A549 (cell line): Measurements from ENCODE around the gene CCL20. TPM values are rescaled to one million over a fixed set of nuclear protein-coding genes. Genes with fewer than 3 reads are reported as not detected.
A peak's percentile ranks its signal among the peaks of the same experiment; 100 is the strongest.

Experiments
- ATAC-seq, 2 experiments: fragments of 200-7000 bp in 1 of 2; fragments of >200 bp in 1 of 2; cut with Nextera tagmentation in 1 of 2; cut with Tn5 transposase in 1 of 2; 3 replicates each; pipeline versions ENCODE4 v1.8.0 to v1.9.1; 2018 to 2020; ENCODE audit warnings: mild to moderate bottlenecking in 1 of 2, moderate library complexity in 1 of 2
- CTCF ChIA-PET: fragments of 300-600 bp; sonication (Branson Sonifier 250); formaldehyde crosslinking; extraction: SDS; loops from one replicate; lab custom pipeline; 2021; ENCODE audit warnings: antibody characterized with exemption, inconsistent platforms; lab: Yijun Ruan, JAX
- POLR2A ChIA-PET: fragments of 350-600 bp; formaldehyde crosslinking; extraction: SDS; loops from one replicate; lab custom pipeline; 2021; ENCODE audit warnings: antibody characterized with exemption, inconsistent platforms; lab: Yijun Ruan, JAX
- DNase-seq, 2 experiments: peaks; one replicate each; pipeline versions ENCODE4 v3.0.0 to v3.0.0-alpha.2; 2011 to 2016; ENCODE audit warnings: low read depth in 1 of 2, low spot score in 1 of 2
- FAIRE-seq: peaks from 2 replicates; lab custom pipeline; 2011; peaks lifted over from hg19 to GRCh38; lab: Jason Lieb, UNC
- H3K27ac ChIP-seq, 2 experiments: fragments of >200 bp; sonication (Bioruptor Twin); formaldehyde crosslinking; 3 replicates each; pipeline ENCODE4 v1.5.1; 2016 to 2017
- H3K4me1 ChIP-seq: fragments of >200 bp; sonication (Bioruptor Twin); formaldehyde crosslinking; 3 replicates; pipeline ENCODE4 v1.6.1; 2016
- H3K4me2 ChIP-seq: fragments of >200 bp; sonication (Bioruptor Twin); formaldehyde crosslinking; 3 replicates; pipeline ENCODE4 v1.6.1; 2016
- H3K4me3 ChIP-seq: fragments of >200 bp; sonication (Bioruptor Twin); formaldehyde crosslinking; 3 replicates; pipeline ENCODE4 v1.5.1; 2016
- H3K9me3 ChIP-seq: fragments of >200 bp; sonication (Bioruptor Twin); formaldehyde crosslinking; 3 replicates; pipeline ENCODE4 v1.6.1; 2016
- BHLHE40 ChIP-seq: IDR thresholded peaks from 2 replicates; pipeline ENCODE4 v1.6.1; 2012; ENCODE audit warnings: low read depth, low read length, inconsistent platforms
- CBX8 ChIP-seq: fragments of 200-600 bp; sonication (generic); IDR thresholded peaks from 2 replicates; pipeline ENCODE4 v1.6.1; 2016
- CEBPB ChIP-seq, 2 experiments: fragments of >200 bp in 1 of 2; sonication (Bioruptor Twin) in 1 of 2; formaldehyde crosslinking in 1 of 2; IDR thresholded peaks; 2 replicates each; pipeline ENCODE4 v1.6.1; 2012 to 2016
- CHD2 ChIP-seq: fragments of 150-350 bp; IDR thresholded peaks from 2 replicates; pipeline ENCODE4 v1.6.1; 2014; ENCODE audit warnings: low read length; ENCODE audit not compliant: partially characterized antibody
- EHF ChIP-seq: fragments of 250-450 bp; sonication (Bioruptor Pico); IDR thresholded peaks from 2 replicates; pipeline ENCODE4 v1.5.0; 2020; ENCODE audit warnings: mild to moderate bottlenecking
- EHMT2 ChIP-seq: fragments of 200-600 bp; sonication (generic); IDR thresholded peaks from 2 replicates; pipeline ENCODE4 v1.6.1; 2016; ENCODE audit warnings: antibody characterized with exemption, low read depth, mild to moderate bottlenecking, moderate library complexity
- GATA3 ChIP-seq: IDR thresholded peaks from 2 replicates; pipeline ENCODE4 v1.6.1; 2012; ENCODE audit warnings: borderline replicate concordance
- HOXA7 ChIP-seq: fragments of 250-450 bp; sonication (Bioruptor Pico); IDR thresholded peaks from 2 replicates; pipeline ENCODE4 v1.5.0; 2020; ENCODE audit warnings: mild to moderate bottlenecking, moderate library complexity
- HOXB5 ChIP-seq: fragments of 250-450 bp; sonication (Bioruptor Pico); IDR thresholded peaks from 2 replicates; pipeline ENCODE4 v1.5.0; 2020; ENCODE audit warnings: mild to moderate bottlenecking, moderate library complexity
- JUN ChIP-seq, 2 experiments: fragments of >200 bp; sonication (Bioruptor Twin); formaldehyde crosslinking; IDR thresholded peaks; 2 replicates in 1 of 2; 3 replicates in 1 of 2; pipeline ENCODE4 v1.6.1; 2016 to 2017
- JUNB ChIP-seq: fragments of >200 bp; sonication (Bioruptor Twin); formaldehyde crosslinking; IDR thresholded peaks from 2 replicates; pipeline ENCODE4 v1.6.1; 2016
- MAFK ChIP-seq: fragments of 450-650 bp; IDR thresholded peaks from 2 replicates; pipeline ENCODE4 v1.6.1; 2014; ENCODE audit not compliant: partially characterized antibody
- MYC ChIP-seq: IDR thresholded peaks from 2 replicates; pipeline ENCODE4 v1.6.1; 2012; ENCODE audit warnings: mild to moderate bottlenecking, inconsistent platforms, low read length, improper control_type of control experiment, borderline replicate concordance
- NFE2L2 ChIP-seq: fragments of 150-350 bp; conservative IDR thresholded peaks from 2 replicates; pipeline ENCODE4 v1.6.1; 2014; ENCODE audit warnings: low read length
- NR3C1 ChIP-seq: fragments of >200 bp; sonication (Bioruptor Twin); formaldehyde crosslinking; IDR thresholded peaks from 3 replicates; pipeline ENCODE4 v1.6.1; 2017
- PHF8 ChIP-seq: fragments of 200-600 bp; sonication (generic); IDR thresholded peaks from 2 replicates; pipeline ENCODE4 v1.6.1; 2016; ENCODE audit warnings: low read depth, mild to moderate bottlenecking, antibody characterized with exemption, moderate library complexity, borderline replicate concordance
- POLR2A ChIP-seq: IDR thresholded peaks from 2 replicates; pipeline ENCODE4 v1.6.1; 2012; ENCODE audit warnings: mild to moderate bottlenecking, low read length
- RAD21 ChIP-seq, 2 experiments: fragments of >200 bp in 1 of 2; sonication (Bioruptor Twin) in 1 of 2; formaldehyde crosslinking in 1 of 2; IDR thresholded peaks in 1 of 2; conservative IDR thresholded peaks in 1 of 2; 2 replicates in 1 of 2; 3 replicates in 1 of 2; pipeline ENCODE4 v1.6.1; 2012 to 2018; ENCODE audit warnings: inconsistent platforms in 1 of 2
- RNF2 ChIP-seq: fragments of 200-600 bp; sonication (generic); IDR thresholded peaks from 2 replicates; pipeline ENCODE4 v1.6.1; 2016; ENCODE audit warnings: low read depth, mild to moderate bottlenecking, antibody characterized with exemption, moderate library complexity, borderline replicate concordance
- SREBF2 ChIP-seq: fragments of 450-650 bp; IDR thresholded peaks from 2 replicates; pipeline ENCODE4 v1.6.1; 2014; ENCODE audit warnings: mild to moderate bottlenecking, moderate library complexity
- ZC3H11A ChIP-seq: fragments of 450-650 bp; IDR thresholded peaks from 2 replicates; pipeline ENCODE4 v1.6.1; 2014; ENCODE audit warnings: antibody characterized with exemption, mild to moderate bottlenecking
- ZFP36 ChIP-seq: fragments of 450-650 bp; IDR thresholded peaks from 2 replicates; pipeline ENCODE4 v1.6.1; 2014; ENCODE audit warnings: borderline replicate concordance; ENCODE audit not compliant: partially characterized antibody
- WGBS: methylation state at CpG from one replicate; pipeline ENCODE4 v1.1.6; 2017; ENCODE audit errors: missing lambda C conversion rate; 5-methylcytosine and 5-hydroxymethylcytosine counted together
- polyA plus RNA-seq, 4 experiments: library from polyadenylated mRNA; depleted of rRNA in 3 of 4; stranded (reverse); fragments of >200 nt; fragmentation: RNase III in 1 of 4; extraction: RNeasy Plus Mini Kit Qiagen cat#74134 plus additional on column Dnase treatment in 1 of 4; gene quantifications; 2 replicates in 3 of 4; 3 replicates in 1 of 4; pipeline ENCODE4 v1.2.3, GENCODE V29; 2011 to 2017
- TF ChIP-seq, protein P1 (sequence below): IDR thresholded peaks from 2 replicates; pipeline ENCODE4 v1.6.1; 2012
- TF ChIP-seq, protein P2 (sequence below): IDR thresholded peaks from 2 replicates; pipeline ENCODE4 v1.6.1; 2012
- TF ChIP-seq, protein P3 (sequence below): fragments of >200 bp; sonication (Bioruptor Twin); formaldehyde crosslinking; IDR thresholded peaks from 3 replicates; pipeline ENCODE4 v1.6.1; 2016

The CCL20 gene
- polyA plus RNA-seq, 2 of the 4 experiments (the other 2 are of a cell fraction): 0.43 to 3.4 TPM

DNA sequence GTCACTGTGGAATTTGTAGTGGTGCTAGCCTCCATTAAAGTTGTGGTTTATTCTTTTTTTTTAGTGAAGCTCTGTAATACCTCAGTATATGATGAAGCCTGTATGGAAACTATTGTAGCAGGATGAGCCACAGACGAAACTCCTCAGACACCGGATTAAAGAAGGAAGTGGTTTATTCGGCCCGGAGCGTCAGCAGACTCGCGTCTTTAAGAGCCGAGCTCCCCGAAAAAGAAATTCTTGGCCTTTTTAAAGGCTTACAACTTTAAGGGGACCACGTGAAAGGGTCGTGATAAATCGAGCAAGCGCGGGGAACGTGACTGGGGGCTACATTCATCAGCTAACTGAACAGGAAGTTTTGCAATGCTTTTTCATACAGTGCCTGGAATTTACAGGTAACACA lies 8.1 kb upstream of the CCL20 start:
- no peak overlapping the region for H3K4me2 ChIP-seq
- ChIA-PET POLR2A (interaction anchor here (1.5 kb wide), 1 partner anchor 9 kb away, joined by 4 read pairs; no protein-coding TSS in a partner anchor), CTCF (interaction anchor here (0.9 to 1.3 kb wide), 3 partner anchors 15 to 148 kb away, joined by 3 to 4 read pairs (median 3); no protein-coding TSS in a partner anchor)
- TF ChIP-seq, protein P1, sequence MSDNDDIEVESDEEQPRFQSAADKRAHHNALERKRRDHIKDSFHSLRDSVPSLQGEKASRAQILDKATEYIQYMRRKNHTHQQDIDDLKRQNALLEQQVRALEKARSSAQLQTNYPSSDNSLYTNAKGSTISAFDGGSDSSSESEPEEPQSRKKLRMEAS: no peak
- no peak for TF ChIP-seq ZC3H11A
- no peak for TF ChIP-seq HOXB5
- TF ChIP-seq HOXA7 (CRISPR knock-in tag): no peak
- TF ChIP-seq MYC: no peak
- TF ChIP-seq, protein P2, sequence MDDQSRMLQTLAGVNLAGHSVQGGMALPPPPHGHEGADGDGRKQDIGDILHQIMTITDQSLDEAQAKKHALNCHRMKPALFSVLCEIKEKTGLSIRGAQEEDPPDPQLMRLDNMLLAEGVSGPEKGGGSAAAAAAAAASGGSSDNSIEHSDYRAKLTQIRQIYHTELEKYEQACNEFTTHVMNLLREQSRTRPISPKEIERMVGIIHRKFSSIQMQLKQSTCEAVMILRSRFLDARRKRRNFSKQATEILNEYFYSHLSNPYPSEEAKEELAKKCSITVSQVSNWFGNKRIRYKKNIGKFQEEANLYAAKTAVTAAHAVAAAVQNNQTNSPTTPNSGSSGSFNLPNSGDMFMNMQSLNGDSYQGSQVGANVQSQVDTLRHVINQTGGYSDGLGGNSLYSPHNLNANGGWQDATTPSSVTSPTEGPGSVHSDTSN: no peak
- TF ChIP-seq EHF (CRISPR knock-in tag): no peak
- H3K9me3 ChIP-seq: no peaks in the 10 kb centered on the region
- H3K4me1 ChIP-seq: no peaks in the 10 kb centered on the region
- H3K27ac ChIP-seq: peak overlapping the region in 1 of 2 experiments; percentile 25; a peak in 1 of 6 replicates
- WGBS: 91% methylated on average over 15 of the region's 15 CpGs
- no peak overlapping the region for H3K4me3 ChIP-seq
- ATAC-seq: peak in 1 of 2 experiments; percentile 23; a peak in 3 of 6 replicates
- no peak for FAIRE-seq
- DNase-seq: no peak

DNA sequence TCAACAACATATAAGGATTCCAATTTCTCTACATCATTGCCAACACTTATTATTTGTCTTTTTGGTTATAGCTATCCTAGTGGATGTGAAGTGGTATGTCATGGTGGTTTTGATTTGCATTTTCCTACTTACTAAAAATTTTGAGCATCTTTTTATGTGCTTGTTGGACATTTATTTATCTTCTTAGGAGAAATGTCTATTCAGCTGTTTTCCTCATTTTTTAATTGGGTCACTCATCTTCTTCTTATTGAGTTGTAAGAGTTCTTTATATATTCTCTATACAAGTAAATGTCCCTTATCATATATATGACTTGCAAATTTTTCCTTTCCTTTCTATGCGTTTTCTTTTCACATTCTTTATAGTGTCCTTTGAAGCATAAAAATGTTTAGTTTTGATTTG lies 4.7 kb upstream of the CCL20 start:
- DNase-seq: no peak
- no peak overlapping the region for H3K4me2 ChIP-seq
- TF ChIP-seq BHLHE40 (no peak), CBX8 (no peak), MAFK (peak; percentile 86), GATA3 (no peak)
- ChIA-PET CTCF (interaction anchor here (0.8 kb wide), 1 partner anchor 28 kb away, joined by 3 read pairs; no protein-coding TSS in a partner anchor), POLR2A (no interaction called here)
- peak; percentile 7 for FAIRE-seq
- 92% methylated on average over 1 of the region's 1 CpG for WGBS
- H3K4me3 ChIP-seq: no peak overlapping the region
- no peak for ATAC-seq
- no peaks in the 10 kb centered on the region for H3K4me1 ChIP-seq
- no peak overlapping the region for H3K27ac ChIP-seq
- H3K9me3 ChIP-seq: no peaks in the 10 kb centered on the region

DNA sequence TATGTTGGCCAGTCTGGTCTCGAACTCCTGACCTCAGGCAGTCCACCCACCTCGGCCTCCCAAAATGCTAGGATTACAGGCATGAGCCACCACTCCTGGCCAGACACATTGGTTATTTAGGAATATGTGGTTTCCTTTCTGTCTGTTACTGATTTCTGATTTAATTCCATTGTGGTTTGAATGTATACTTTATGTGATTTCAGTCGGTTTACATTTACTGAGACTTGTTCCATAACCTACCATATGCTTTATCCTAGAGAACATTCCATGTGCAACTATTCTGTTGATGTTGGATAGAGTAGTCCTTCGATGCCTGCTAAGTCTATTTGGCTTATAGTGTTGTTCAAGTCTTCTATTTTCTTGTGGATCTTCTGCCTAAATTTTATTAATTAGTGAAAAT lies 1.6 kb upstream of the CCL20 start:
- no peak for TF ChIP-seq JUNB
- no peak for TF ChIP-seq SREBF2
- no peak for TF ChIP-seq ZFP36
- TF ChIP-seq RAD21 (conservative IDR thresholded peaks at IDR 0.05 in 1 of 2, IDR thresholded peaks at IDR 0.05 in 1 of 2): no peak
- TF ChIP-seq NFE2L2: no peak
- no peak for TF ChIP-seq MAFK
- TF ChIP-seq POLR2A: no peak
- TF ChIP-seq EHMT2: no peak
- TF ChIP-seq CEBPB (IDR thresholded peaks at IDR 0.05): no peak
- TF ChIP-seq NR3C1: no peak
- TF ChIP-seq CHD2: no peak
- no peak for TF ChIP-seq RNF2
- TF ChIP-seq GATA3: no peak
- no peak for TF ChIP-seq JUN (IDR thresholded peaks at IDR 0.05)
- TF ChIP-seq EHF (CRISPR knock-in tag): no peak
- TF ChIP-seq PHF8: no peak
- TF ChIP-seq, protein P3, sequence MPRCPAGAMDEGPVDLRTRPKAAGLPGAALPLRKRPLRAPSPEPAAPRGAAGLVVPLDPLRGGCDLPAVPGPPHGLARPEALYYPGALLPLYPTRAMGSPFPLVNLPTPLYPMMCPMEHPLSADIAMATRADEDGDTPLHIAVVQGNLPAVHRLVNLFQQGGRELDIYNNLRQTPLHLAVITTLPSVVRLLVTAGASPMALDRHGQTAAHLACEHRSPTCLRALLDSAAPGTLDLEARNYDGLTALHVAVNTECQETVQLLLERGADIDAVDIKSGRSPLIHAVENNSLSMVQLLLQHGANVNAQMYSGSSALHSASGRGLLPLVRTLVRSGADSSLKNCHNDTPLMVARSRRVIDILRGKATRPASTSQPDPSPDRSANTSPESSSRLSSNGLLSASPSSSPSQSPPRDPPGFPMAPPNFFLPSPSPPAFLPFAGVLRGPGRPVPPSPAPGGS: no peak
- FAIRE-seq: no peak

More for the DNA sequence above, 1.6 kb upstream of the CCL20 start:
- H3K4me2 ChIP-seq: no peak overlapping the region
- H3K27ac ChIP-seq: 0 out of 6 replicates have a peak overlapping the region, but pooled peaks of 1 of the 2 experiments have one; percentile 15
- H3K4me3 ChIP-seq: no peak overlapping the region
- no peak for DNase-seq
- ChIA-PET CTCF (no interaction called here), POLR2A (no interaction called here)
- H3K9me3 ChIP-seq: no peaks in the 10 kb centered on the region
- H3K4me1 ChIP-seq: peaks cover 13% of the 10 kb centered on the region; the same call in 2 of the 3 replicates
- ATAC-seq: no peak
- 87% methylated on average over 4 of the region's 4 CpGs for WGBS
